GM23248 (cell line): ENCODE data around the gene DELE1.
A peak's percentile ranks its signal among the peaks of the same experiment; 100 is the strongest.

ENCODE experiments used
- EZH2 ChIP-seq: fragments of 200-600 bp; sonication (generic); IDR thresholded peaks from 2 replicates; pipeline ENCODE4 v1.6.1; 2018; ENCODE audit warnings: antibody characterized with exemption, mild to moderate bottlenecking; ENCODE audit not compliant: insufficient read depth, poor library complexity, severe bottlenecking
- EZH2phosphoT487 ChIP-seq: fragments of 200-600 bp; sonication (generic); IDR thresholded peaks from 2 replicates; pipeline ENCODE4 v1.6.1; 2018; ENCODE audit warnings: antibody characterized with exemption, moderate library complexity, mild to moderate bottlenecking, low read depth; ENCODE audit not compliant: insufficient read depth

GRCh38 chr5:141875022-141875740, 48.5 kb upstream of the DELE1 start:
- TF ChIP-seq EZH2phosphoT487 (no peak), EZH2 (peak; percentile 24)
